GM10248 (cell line): ENCODE measurements around the gene KCNF1.

Source experiments
- CTCF ChIA-PET: fragments of 300-600 bp; sonication (Branson Sonifier 250); formaldehyde crosslinking; extraction: SDS; loops from one replicate; lab custom pipeline; 2021; ENCODE audit warnings: antibody characterized with exemption; lab: Yijun Ruan, JAX
- POLR2A ChIA-PET: fragments of 350-650 bp; sonication (Branson Sonifier 250); formaldehyde crosslinking; extraction: SDS; loops from one replicate; lab custom pipeline; 2020; ENCODE audit warnings: antibody characterized with exemption; lab: Yijun Ruan, JAX
- DNase-seq: peaks from one replicate; pipeline ENCODE4 v3.0.0; 2012; ENCODE audit errors: extremely low spot score
- CTCF ChIP-seq: IDR thresholded peaks from 2 replicates; pipeline ENCODE4 v1.5.1; 2012; ENCODE audit warnings: mild to moderate bottlenecking, low read depth; ENCODE audit errors: extremely low read depth, missing control alignments, control extremely low read depth

Gene KCNF1

GRCh38 chr2:10924859-10925258, 13.1 kb downstream of the KCNF1 start:
- ChIA-PET POLR2A (no interaction called here), CTCF (no interaction called here)
- no peak for DNase-seq
- no peak for TF ChIP-seq CTCF

- DNase-seq: no peak
- ChIA-PET CTCF (no interaction called here), POLR2A (no interaction called here)
- TF ChIP-seq CTCF: no peak
These were observed 14.6 kb downstream of the KCNF1 start for GRCh38 chr2:10926191-10926820.

DNA sequence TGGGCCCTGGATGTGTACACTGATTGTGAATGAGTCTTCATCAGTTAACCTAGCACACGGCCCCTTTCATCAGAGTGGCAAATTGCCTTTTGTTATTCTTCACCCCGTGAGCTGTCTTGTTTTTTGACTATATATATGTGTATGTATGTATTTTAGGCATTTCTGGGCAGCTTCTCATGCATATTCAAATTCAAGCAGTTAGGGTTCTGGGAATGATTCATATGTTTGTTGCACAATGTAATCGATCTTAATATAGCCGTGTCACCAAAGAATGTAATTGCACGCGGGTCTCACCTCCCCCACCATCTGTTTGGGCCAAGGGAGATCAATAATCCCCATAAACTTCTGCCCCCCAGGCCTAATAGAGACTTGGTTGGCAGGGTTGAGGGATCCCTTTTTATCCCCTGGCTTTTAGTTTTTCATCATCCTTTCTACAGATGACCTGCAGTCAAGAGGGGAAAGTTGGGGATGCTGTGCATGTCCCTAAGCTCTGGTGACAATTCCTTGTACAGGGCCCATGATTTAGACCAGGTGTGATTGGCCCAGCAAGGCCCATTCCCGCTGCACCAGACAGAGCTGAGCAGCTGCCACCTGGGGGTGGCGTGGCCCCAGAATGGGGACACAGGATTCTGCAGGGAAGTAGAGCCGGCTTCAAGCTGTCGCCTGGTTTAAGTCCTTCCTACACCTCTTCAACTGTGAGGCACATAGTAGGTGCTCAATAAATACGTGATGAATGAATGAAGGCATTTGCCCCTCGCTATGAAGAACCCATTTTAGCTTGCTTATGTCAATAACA, 19.2 kb downstream of the KCNF1 start:
- DNase-seq: no peak
- ChIA-PET POLR2A (no interaction called here), CTCF (interaction anchor here (1.5 kb wide), 1 partner anchor 98 kb away, joined by 4 read pairs; no protein-coding TSS in a partner anchor)
- no peak for TF ChIP-seq CTCF

DNA sequence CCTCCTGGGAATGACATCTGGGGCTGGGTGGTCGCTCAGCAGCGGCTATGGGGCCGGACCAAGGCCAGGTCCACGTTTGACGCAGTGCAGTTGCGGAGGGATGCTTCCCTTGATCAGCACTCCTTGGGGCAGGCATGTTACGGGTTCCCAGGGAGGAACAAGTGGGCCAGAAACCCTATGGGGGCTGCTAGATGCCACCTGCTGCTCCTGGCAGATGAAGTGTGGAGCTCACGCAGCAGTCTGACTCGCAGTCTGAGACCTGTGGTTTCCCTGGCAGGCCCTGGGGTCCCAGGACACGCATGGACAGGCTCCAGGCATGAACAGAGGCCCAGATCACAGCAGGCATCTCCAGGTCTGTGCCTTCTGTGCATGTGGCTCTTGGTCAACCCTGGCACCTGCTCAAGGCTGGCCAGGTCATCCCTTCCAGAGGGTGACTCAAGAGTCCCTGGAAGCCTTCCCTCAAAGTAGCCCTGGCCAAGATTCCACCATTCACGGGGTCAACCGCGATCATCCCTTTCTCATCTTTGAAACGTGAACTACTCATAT, 20.0 kb downstream of the KCNF1 start:
- CTCF ChIA-PET: no interaction called here
- no peak for DNase-seq
- no peak for TF ChIP-seq CTCF
- POLR2A ChIA-PET: no interaction called here

DNA sequence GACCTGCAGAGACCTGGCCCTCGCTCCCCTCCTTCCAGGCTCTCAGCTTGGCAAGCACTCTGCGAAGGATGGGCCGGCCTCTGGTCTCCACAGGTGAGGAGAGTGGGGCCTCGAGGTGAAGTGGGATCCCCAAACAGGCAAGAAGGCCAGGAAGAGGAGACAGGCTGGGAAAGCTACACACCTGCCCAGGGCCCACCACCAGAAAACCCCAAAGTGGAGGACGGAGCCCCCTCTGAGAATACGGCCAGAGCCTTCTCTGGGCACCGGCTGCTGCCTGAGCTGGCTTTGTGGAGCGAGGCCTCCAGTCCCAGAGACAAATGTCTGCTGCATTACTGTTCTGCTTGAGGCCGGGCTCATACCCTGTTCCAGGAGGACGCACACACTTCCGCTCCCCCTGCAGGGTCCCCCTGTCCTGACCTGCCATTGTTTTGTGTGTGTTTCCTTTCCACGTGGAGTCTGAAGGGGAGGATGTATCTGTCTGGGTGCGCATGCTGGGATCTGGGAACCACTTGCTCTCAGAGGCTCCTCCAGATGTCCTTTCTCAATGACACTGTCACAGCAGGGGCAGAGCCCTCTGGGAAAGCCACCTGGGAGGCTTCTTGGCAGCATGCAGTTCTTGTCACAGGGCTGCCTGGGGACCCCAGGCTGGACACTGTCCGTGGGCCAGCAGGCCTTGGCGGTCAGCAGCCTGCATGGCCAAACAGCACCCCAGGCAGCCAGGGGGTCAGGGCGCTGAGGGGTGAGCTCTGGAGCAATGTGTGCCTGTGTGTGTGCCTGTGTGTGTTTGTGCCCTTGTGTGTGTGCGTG, 20.8 kb downstream of the KCNF1 start:
- POLR2A ChIA-PET: no interaction called here
- TF ChIP-seq CTCF: no peak

DNA sequence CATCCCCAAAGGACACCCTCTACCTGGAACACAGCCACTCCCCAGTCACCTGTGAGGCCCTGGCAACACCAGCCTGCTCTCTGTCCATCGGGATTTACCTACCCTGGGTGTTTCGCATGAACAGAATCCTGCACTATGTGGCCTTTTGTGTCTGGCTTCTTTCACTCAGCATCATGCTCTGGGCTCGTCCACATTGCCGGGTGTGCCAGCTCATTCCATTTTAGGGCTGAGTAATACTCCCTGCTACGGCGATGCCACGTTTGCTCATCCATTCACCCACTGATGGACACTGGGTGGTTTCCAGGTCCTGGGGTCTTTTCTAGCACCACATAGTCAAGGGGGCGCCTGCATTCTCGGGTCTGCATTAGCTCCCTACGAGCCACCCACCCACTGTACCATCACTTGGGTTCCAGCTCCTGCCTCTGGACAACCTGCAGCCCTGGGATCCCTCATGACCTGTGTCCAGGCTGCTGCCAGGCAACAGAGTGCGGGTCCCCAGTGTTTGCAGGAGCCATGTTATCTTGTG, 22.0 kb downstream of the KCNF1 start:
- TF ChIP-seq CTCF: no peak
- no peak for DNase-seq
- ChIA-PET POLR2A (no interaction called here), CTCF (no interaction called here)

More for the DNA sequence above, 20.8 kb downstream of the KCNF1 start:
- no peak for DNase-seq
- CTCF ChIA-PET: no interaction called here
